ENCODE measurements around the gene TEAD4. TPM values are rescaled to one million over a fixed set of nuclear protein-coding genes. Genes with fewer than 3 reads are reported as not detected.

The TEAD4 gene
- total and polyA plus RNA-seq, 9 donors = 3.6 to 19.9 (median 6.7) TPM

DNA sequence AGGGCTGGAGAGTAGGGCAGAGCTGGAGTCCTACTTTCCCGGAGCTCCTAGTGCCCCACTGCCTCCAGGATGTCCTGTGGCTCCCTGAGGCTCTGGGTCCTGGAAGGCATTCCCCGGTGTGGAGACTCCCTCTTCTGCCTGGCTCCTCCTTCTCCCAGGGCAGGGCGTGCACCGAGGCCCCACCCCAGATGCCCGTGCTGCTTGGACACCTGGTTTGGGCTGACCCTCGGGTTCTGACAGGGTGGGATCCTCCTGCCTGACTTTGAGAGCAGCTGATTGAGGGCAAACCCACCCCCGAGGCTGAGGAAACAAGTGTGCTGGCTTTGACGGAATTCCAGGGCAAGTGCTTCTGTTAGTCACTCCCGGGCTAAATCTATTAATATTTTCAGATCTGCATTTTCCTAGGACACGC, 15.4 kb downstream of the TEAD4 start:
- DNase-seq = no peak
- H3K4me1 ChIP-seq (ENCODE audit: insufficient read depth) = no peaks in the 10 kb centered on the region
- 21 to 28% (median 24%) methylated on average over 10 of the region's 10 CpGs for WGBS, 3 donors
- H3K9me3 ChIP-seq = no peaks in the 10 kb centered on the region
- no peaks in the 10 kb centered on the region for H3K36me3 ChIP-seq
- intact Hi-C loops (cut with DNase I) = no loop called here
- H3K4me3 ChIP-seq = no peak overlapping the region
- no peak overlapping the region for H3K27ac ChIP-seq
- TF ChIP-seq POLR2A (IDR thresholded peaks at IDR 0.05) = no peak
- TF ChIP-seq EP300 (IDR thresholded peaks at IDR 0.05) = no peak
- TF ChIP-seq, protein P1, sequence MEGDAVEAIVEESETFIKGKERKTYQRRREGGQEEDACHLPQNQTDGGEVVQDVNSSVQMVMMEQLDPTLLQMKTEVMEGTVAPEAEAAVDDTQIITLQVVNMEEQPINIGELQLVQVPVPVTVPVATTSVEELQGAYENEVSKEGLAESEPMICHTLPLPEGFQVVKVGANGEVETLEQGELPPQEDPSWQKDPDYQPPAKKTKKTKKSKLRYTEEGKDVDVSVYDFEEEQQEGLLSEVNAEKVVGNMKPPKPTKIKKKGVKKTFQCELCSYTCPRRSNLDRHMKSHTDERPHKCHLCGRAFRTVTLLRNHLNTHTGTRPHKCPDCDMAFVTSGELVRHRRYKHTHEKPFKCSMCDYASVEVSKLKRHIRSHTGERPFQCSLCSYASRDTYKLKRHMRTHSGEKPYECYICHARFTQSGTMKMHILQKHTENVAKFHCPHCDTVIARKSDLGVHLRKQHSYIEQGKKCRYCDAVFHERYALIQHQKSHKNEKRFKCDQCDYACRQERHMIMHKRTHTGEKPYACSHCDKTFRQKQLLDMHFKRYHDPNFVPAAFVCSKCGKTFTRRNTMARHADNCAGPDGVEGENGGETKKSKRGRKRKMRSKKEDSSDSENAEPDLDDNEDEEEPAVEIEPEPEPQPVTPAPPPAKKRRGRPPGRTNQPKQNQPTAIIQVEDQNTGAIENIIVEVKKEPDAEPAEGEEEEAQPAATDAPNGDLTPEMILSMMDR (IDR thresholded peaks at IDR 0.05) = no peak
- H3K27me3 ChIP-seq = no peaks in the 10 kb centered on the region

GRCh38 chr12:2976581-2976996, 17.4 kb downstream of the TEAD4 start:
- Histone ChIP-seq H3K4me1 (ENCODE audit: insufficient read depth) (no peaks in the 10 kb centered on the region), H3K9me3 (no peaks in the 10 kb centered on the region)
- WGBS, 3 donors = 57 to 62% (median 61%) methylated on average over 6 of the region's 6 CpGs

DNA sequence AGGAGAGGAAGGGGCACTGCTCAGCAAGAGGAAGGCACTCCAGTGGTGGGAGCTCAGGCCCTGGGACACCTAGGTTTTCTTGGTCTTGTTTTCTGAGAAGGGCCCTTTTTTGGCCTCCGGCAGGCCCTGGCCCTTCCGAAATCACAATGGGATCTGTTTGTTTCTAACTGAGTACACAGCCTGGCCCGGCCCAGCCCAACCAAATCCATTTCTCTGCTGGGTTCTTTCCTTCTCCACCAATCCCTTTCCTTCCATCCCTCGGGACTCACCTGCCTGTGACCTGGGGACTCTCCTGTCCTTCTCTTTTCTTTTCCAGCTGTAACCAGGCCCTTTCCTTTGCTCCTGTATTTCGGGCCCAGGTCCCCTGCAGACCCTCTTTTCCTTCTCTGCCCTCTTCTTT, 18.6 kb downstream of the TEAD4 start:
- no peak overlapping the region for H3K4me3 ChIP-seq
- no peaks in the 10 kb centered on the region for H3K9me3 ChIP-seq
- H3K27me3 ChIP-seq = no peaks in the 10 kb centered on the region
- TF ChIP-seq, protein P1 (IDR thresholded peaks at IDR 0.05) = no peak
- TF ChIP-seq POLR2A (IDR thresholded peaks at IDR 0.05) (no peak), EP300 (IDR thresholded peaks at IDR 0.05) (no peak)
- no peak overlapping the region for H3K27ac ChIP-seq
- H3K36me3 ChIP-seq = no peaks in the 10 kb centered on the region
- no peak for DNase-seq
- WGBS, 3 donors = 93 to 95% (median 95%) methylated on average over 5 of the region's 5 CpGs
- H3K4me1 ChIP-seq (ENCODE audit: insufficient read depth) = no peaks in the 10 kb centered on the region
- intact Hi-C loops (cut with DNase I) = no loop called here

More at GRCh38 chr12:2976581-2976996, 17.4 kb downstream of the TEAD4 start:
- intact Hi-C loops (cut with DNase I) = no loop called here
- H3K27ac ChIP-seq = no peak overlapping the region
- H3K27me3 ChIP-seq = no peaks in the 10 kb centered on the region
- DNase-seq = no peak
- H3K36me3 ChIP-seq = no peaks in the 10 kb centered on the region
- TF ChIP-seq, protein P1 (IDR thresholded peaks at IDR 0.05) = no peak
- TF ChIP-seq POLR2A (IDR thresholded peaks at IDR 0.05) (no peak), EP300 (IDR thresholded peaks at IDR 0.05) (no peak)
- H3K4me3 ChIP-seq = no peak overlapping the region

DNA sequence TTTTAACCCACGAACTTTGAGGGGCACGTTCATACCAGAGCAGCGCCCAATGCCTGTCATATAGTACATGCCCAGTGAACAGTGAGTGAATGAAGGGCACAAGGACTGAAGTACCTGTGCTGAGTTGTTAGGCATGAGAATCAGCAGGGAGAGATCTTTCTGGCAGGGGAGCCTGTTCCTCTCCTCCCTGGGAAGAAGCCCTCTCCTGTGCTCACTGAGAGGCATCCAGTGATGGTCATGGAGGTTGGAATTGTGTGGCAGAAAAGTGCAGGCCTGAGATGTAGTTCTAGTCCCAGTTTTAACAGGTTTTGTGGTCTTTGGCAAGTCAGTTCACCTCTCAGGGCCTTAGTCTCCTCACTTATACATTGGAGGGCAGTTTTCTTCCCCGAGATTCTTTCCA, 20.6 kb downstream of the TEAD4 start:
- Histone ChIP-seq H3K4me1 (ENCODE audit: insufficient read depth) (no peaks in the 10 kb centered on the region), H3K4me3 (no peak overlapping the region), H3K27me3 (no peaks in the 10 kb centered on the region), H3K27ac (no peak overlapping the region), H3K36me3 (no peaks in the 10 kb centered on the region), H3K9me3 (no peaks in the 10 kb centered on the region)
- no peak for DNase-seq
- 84 to 99% (median 89%) methylated on average over 4 of the region's 4 CpGs for WGBS, 3 donors
- TF ChIP-seq POLR2A (IDR thresholded peaks at IDR 0.05) (no peak), EP300 (IDR thresholded peaks at IDR 0.05) (no peak)
- TF ChIP-seq, protein P1 (IDR thresholded peaks at IDR 0.05) = no peak
- intact Hi-C loops (cut with DNase I) = no loop called here
